ENCODE measurements around the gene ANO3. TPM values are rescaled to one million over a fixed set of nuclear protein-coding genes. Genes with fewer than 3 reads are reported as not detected.

Gene ANO3
- total RNA-seq, 6 experiments from 2014 or later: 0.02 to 0.10 (median 0.05) TPM; not detected in 1

DNA sequence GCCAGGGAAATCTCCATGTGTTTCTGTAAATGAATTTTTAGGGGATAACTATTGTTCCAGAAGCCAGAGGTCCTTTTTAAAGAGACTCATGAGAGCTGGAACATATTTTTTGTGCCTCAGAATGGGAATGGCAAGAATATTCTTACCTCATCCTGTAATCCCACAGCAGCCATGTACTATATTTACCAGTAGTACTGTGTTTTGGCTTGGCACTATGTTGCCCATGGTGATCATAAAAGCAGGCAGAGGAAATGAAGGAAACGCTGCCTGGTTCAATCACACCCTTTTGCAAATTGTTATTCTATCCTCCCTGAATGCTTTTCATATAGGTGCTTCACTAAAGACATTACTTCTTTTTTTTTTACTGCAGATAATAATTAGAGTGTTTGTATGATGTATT is 81.0 kb downstream of the ANO3 start:
- no peak for DNase-seq
- no peaks in the 10 kb centered on the region; the same call in 1 of the 2 replicates for H3K9me3 Mint-ChIP-seq
- H3K36me3 Mint-ChIP-seq (ENCODE audit: low read depth): no peaks in the 10 kb centered on the region
- no peak overlapping the region for H3K4me3 Mint-ChIP-seq
- H3K27me3 Mint-ChIP-seq (ENCODE audit: insufficient read depth): no peaks in the 10 kb centered on the region
- TF ChIP-seq CTCF (IDR thresholded peaks at IDR 0.05): no peak
- H3K4me1 Mint-ChIP-seq (ENCODE audit: low read depth): no peaks in the 10 kb centered on the region
- H3K27ac Mint-ChIP-seq: no peak overlapping the region

- no peaks in the 10 kb centered on the region for H3K4me1 Mint-ChIP-seq (ENCODE audit: low read depth)
- H3K27ac Mint-ChIP-seq: no peak overlapping the region
- no peaks in the 10 kb centered on the region; the same call in 1 of the 2 replicates for H3K9me3 Mint-ChIP-seq
- TF ChIP-seq CTCF (IDR thresholded peaks at IDR 0.05): no peak
- H3K4me3 Mint-ChIP-seq: no peak overlapping the region
- H3K36me3 Mint-ChIP-seq (ENCODE audit: low read depth): no peaks in the 10 kb centered on the region
- H3K27me3 Mint-ChIP-seq (ENCODE audit: insufficient read depth): no peaks in the 10 kb centered on the region
- no peak for DNase-seq
Observed at GRCh38 chr11:26418386-26418912, 86.5 kb downstream of the ANO3 start.

DNA sequence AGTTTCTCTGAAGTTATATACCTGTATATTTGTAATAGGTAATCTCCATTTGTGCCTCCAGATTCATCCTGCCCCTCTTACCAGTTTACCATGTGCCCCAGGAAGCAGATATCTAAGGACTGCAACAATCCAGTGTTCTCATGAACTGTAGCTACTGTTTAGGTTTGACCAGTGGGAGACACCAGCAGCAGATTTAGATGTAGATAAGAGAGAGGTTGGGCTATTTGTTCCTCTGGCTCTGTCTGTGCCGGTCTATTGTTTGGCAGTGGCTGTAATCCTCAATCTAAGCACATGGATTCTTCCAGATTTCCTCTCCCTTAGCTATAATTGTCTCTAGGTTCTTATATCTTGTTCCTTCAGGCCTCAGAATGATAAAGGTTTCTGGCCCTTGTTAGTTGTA is 88.4 kb downstream of the ANO3 start:
- DNase-seq: no peak
- TF ChIP-seq CTCF (IDR thresholded peaks at IDR 0.05): no peak
- Mint-ChIP-seq H3K4me1 (ENCODE audit: low read depth) (no peaks in the 10 kb centered on the region), H3K9me3 (no peaks in the 10 kb centered on the region; the same call in 1 of the 2 replicates), H3K27ac (no peak overlapping the region), H3K36me3 (ENCODE audit: low read depth) (no peaks in the 10 kb centered on the region), H3K27me3 (ENCODE audit: insufficient read depth) (no peaks in the 10 kb centered on the region), H3K4me3 (no peak overlapping the region)

DNA sequence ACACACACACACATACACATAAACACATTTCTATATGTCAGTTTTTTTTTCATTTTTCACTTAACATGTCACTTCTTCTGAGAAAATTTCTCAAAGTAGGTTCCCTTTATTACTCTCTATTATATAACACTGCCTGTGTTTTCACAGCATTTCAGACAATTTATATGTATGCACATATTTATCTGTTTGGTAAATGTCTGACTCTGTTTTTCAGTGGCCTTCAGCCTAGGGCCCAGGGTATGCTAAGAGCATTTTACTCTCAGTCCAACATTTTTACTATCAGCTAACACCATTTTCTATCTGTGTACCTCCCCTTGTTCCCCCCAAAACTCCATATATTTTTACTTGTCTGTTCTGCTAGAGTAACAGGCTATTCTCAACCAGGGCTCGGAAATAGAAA is 92.3 kb downstream of the ANO3 start:
- Mint-ChIP-seq H3K9me3 (no peaks in the 10 kb centered on the region; the same call in 1 of the 2 replicates), H3K4me3 (no peak overlapping the region), H3K4me1 (ENCODE audit: low read depth) (no peaks in the 10 kb centered on the region), H3K27ac (no peak overlapping the region), H3K27me3 (ENCODE audit: insufficient read depth) (no peaks in the 10 kb centered on the region), H3K36me3 (ENCODE audit: low read depth) (no peaks in the 10 kb centered on the region)
- no peak for TF ChIP-seq CTCF (IDR thresholded peaks at IDR 0.05)
- no peak for DNase-seq

DNA sequence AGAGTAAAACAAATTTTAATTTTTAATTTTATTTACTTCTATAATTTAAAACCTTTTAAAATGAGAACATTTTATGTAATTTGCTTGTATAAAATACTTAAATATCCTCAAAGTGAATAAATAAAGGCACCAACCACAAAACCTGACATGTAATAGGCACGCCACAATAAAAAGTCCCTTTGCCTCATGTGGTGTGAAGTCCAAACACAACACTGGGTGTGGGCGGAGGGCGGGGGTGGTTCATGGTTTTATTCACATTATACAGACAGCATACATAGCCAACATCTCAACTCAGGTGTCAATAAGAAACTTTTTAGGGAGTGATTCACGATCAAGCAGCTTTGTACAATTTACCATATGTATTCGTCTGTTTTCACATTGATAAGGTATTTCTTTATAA is 107.9 kb downstream of the ANO3 start:
- Mint-ChIP-seq H3K36me3 (ENCODE audit: low read depth) (no peaks in the 10 kb centered on the region), H3K9me3 (peaks cover 8% of the 10 kb centered on the region; the same call in 1 of the 2 replicates), H3K4me3 (no peak overlapping the region), H3K27ac (no peak overlapping the region), H3K4me1 (ENCODE audit: low read depth) (no peaks in the 10 kb centered on the region), H3K27me3 (ENCODE audit: insufficient read depth) (peaks cover 2% of the 10 kb centered on the region; the same call in 1 of the 2 replicates)
- no peak for DNase-seq
- no peak for TF ChIP-seq CTCF (IDR thresholded peaks at IDR 0.05)

Data from HFFc6 (cell line).